Stimulated activated naive CD4-positive, alpha-beta T cell (primary cell): Measurements from ENCODE around the gene B9D1.

ENCODE experiments used
- DNase-seq, 6 experiments: peaks; one replicate each; lab custom pipeline; 2025; lab: John Stamatoyannopoulos, UW

B9D1 gene

GRCh38 chr17:19301973-19302372 is 60.5 kb downstream of the B9D1 start:
- DNase-seq, result no peak

GRCh38 chr17:19301274-19301951 is 61.1 kb downstream of the B9D1 start:
- no peak for DNase-seq

GRCh38 chr17:19299866-19300265 is 62.7 kb downstream of the B9D1 start:
- no peak for DNase-seq

GRCh38 chr17:19299214-19299747 is 63.2 kb downstream of the B9D1 start:
- DNase-seq, result no peak

GRCh38 chr17:19298569-19299213 is 63.8 kb downstream of the B9D1 start:
- DNase-seq, result no peak

- DNase-seq, result no peak
Measured at GRCh38 chr17:19296786-19297778, 65.4 kb downstream of the B9D1 start.

- no peak for DNase-seq
Measured at GRCh38 chr17:19295473-19296135, 66.9 kb downstream of the B9D1 start.

- no peak for DNase-seq
Measured at GRCh38 chr17:19294443-19294842, 68.1 kb downstream of the B9D1 start.
